Stomach (tissue), 9 donors: ENCODE measurements around the gene TMEM181. TPM values are rescaled to one million over a fixed set of nuclear protein-coding genes. Genes with fewer than 3 reads are reported as not detected.
A peak's percentile ranks its signal among the peaks of the same experiment; 100 is the strongest.

Source experiments
- DNase-seq, 2 donors: peaks; one replicate each; pipeline versions ENCODE4 v3.0.0 to v3.0.0-alpha.2; 2013 to 2019
- H3K27ac ChIP-seq, 5 donors: fragments of 200-600 bp in 4 of 5; sonication (generic) in 4 of 5; one replicate each; pipeline ENCODE4 v1.5.1; 2013 to 2019; ENCODE audit warnings: mild to moderate bottlenecking in 1 of 5, moderate library complexity in 1 of 5
- H3K27me3 ChIP-seq, 3 donors: fragments of 200-600 bp; sonication (generic); one replicate each; pipeline ENCODE4 v1.5.1; 2017 to 2019; ENCODE audit warnings: mixed run types in 1 of 3
- H3K36me3 ChIP-seq, 4 donors: fragments of 200-600 bp; sonication (generic); 1 replicate in 3 of 4; 2 replicates in 1 of 4; pipeline ENCODE4 v1.5.1; 2016 to 2019
- H3K4me1 ChIP-seq, 4 donors: fragments of 200-600 bp; sonication (generic); one replicate each; pipeline ENCODE4 v1.5.1; 2016 to 2019
- H3K4me3 ChIP-seq, 4 donors: fragments of 200-600 bp; sonication (generic) in 3 of 4; one replicate each; pipeline ENCODE4 v1.5.1; 2016 to 2019; ENCODE audit warnings: mild to moderate bottlenecking in 1 of 4
- H3K9me3 ChIP-seq, 4 donors: fragments of 200-600 bp; sonication (generic); one replicate each; pipeline ENCODE4 v1.5.1; 2016 to 2019
- EP300 ChIP-seq: sonication (generic); formaldehyde crosslinking; IDR thresholded peaks from one replicate; pipeline ENCODE4 v1.6.1; 2017; ENCODE audit warnings: antibody characterized with exemption
- POLR2A ChIP-seq, 4 donors: fragments of 450-650 bp; IDR thresholded peaks; one replicate each; pipeline ENCODE4 v1.6.1; 2016; ENCODE audit warnings: antibody characterized with exemption in 4 of 4, control low read depth in 2 of 4, mild to moderate bottlenecking in 1 of 4, moderate library complexity in 1 of 4
- POLR2AphosphoS5 ChIP-seq, 3 donors: sonication (generic); formaldehyde crosslinking; IDR thresholded peaks; one replicate each; pipeline ENCODE4 v1.6.1; 2016; ENCODE audit warnings: antibody characterized with exemption in 3 of 3
- WGBS, 5 donors: extraction: QIAGEN DNeasy Blood & Tissue Kit in 3 of 5; methylation state at CpG; one replicate each; pipeline versions ENCODE4 v1.1.5 to v1.1.7; 2013 to 2018; 5-methylcytosine and 5-hydroxymethylcytosine counted together
- intact Hi-C: fragments of 100-400 bp; cut with DNase I; formaldehyde crosslinking; loops from one replicate; pipeline ENCODE4 v1.15.1; 2023; ENCODE audit warnings: low total_unique reads
- polyA plus RNA-seq, 3 donors: library from polyadenylated mRNA; stranded (reverse); fragments of 200-250 nt; gene quantifications; one replicate each; pipeline ENCODE4 v1.2.3, GENCODE V29; 2013
- total RNA-seq, 5 donors: library from RNA; depleted of rRNA; stranded (reverse); fragments of >200 nt; gene quantifications; one replicate each; pipeline versions ENCODE4 v1.1.0 to v1.2.3, GENCODE V29; 2014 to 2016
- TF ChIP-seq, protein P1 (sequence below), 7 experiments: fragments of 450-650 bp in 4 of 7; fragments of 200-600 bp in 3 of 7; sonication (generic) in 3 of 7; IDR thresholded peaks; one replicate each; pipeline ENCODE4 v1.5.1; 2016 to 2019; ENCODE audit warnings: antibody characterized with exemption in 7 of 7, control low read depth in 2 of 7, mild to moderate bottlenecking in 1 of 7
- donor health status: healthy with polysubstance abuse.
- donor health status: Bipolar disorder and iron deficiency.
- donor health status: healthy.

TMEM181 gene
- total and polyA plus RNA-seq, 8 donors, result 2.9 to 62.2 (median 15.0) TPM

DNA sequence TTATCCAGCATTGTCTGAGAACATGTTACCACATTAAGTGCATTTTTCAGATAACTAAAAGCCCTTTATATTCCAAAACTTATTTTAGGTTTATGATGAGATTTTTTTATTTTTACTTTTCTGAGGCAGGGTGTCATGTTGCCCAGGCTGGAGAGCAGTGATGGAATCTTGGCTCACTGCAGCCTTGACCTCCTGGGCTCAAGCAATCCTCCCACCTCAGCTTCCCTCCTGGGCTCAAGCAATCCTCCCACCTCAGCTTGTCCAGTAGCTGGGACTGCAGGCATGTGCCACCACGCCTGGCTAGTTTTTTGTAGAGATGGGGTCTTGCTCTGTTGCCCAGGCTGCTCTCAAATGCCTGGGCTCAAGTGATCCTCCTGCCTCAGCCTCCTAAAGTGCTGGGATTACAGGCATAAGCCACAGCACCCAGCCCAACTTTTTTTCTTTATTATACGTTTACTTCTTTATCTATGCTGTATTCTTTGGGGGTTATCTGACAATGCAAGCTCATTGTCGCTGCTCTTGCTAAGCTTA, 78.5 kb downstream of the TMEM181 start:
- Histone ChIP-seq H3K27me3 (no peaks in the 10 kb centered on the region), H3K27ac (peak overlapping the region in 1 of 5 donors; percentile 7), H3K4me1 (peaks cover 29 to 52% (median 41%) of the 10 kb centered on the region in 4 donors), H3K36me3 (peaks cover 10 to 67% (median 42%) of the 10 kb centered on the region in 4 donors), H3K4me3 (no peak overlapping the region), H3K9me3 (no peaks in the 10 kb centered on the region)
- TF ChIP-seq POLR2A (IDR thresholded peaks at IDR 0.05), result no peak
- TF ChIP-seq POLR2AphosphoS5 (IDR thresholded peaks at IDR 0.05), result no peak
- TF ChIP-seq, protein P1, sequence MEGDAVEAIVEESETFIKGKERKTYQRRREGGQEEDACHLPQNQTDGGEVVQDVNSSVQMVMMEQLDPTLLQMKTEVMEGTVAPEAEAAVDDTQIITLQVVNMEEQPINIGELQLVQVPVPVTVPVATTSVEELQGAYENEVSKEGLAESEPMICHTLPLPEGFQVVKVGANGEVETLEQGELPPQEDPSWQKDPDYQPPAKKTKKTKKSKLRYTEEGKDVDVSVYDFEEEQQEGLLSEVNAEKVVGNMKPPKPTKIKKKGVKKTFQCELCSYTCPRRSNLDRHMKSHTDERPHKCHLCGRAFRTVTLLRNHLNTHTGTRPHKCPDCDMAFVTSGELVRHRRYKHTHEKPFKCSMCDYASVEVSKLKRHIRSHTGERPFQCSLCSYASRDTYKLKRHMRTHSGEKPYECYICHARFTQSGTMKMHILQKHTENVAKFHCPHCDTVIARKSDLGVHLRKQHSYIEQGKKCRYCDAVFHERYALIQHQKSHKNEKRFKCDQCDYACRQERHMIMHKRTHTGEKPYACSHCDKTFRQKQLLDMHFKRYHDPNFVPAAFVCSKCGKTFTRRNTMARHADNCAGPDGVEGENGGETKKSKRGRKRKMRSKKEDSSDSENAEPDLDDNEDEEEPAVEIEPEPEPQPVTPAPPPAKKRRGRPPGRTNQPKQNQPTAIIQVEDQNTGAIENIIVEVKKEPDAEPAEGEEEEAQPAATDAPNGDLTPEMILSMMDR (IDR thresholded peaks at IDR 0.05), result no peak
- no peak for TF ChIP-seq EP300
- intact Hi-C loops, result no loop called here
- WGBS, 5 donors, result 44 to 71% (median 66%) methylated on average over 3 of the region's 3 CpGs
- no peak for DNase-seq

DNA sequence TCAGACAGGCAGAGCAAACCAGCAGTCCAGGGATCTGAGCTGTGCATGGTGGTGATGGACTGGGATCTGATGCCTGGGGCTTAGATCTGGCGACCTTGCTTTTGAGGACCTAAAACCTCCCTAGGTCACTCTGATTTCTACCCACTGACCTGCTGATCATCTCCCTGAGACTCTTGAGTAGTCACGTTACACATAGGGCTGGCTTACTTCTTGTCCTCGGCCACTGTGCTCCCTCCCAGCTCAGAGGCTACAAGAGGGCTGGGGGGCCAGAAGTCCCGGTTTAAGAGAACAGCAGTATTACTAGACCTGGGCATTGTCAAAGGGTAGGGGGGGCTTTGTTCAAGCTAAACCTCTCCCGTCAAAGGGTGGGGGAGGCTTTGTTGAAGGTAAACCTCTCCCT, 79.2 kb downstream of the TMEM181 start:
- 84 to 96% (median 90%) methylated on average over 4 to 5 of the region's 5 CpGs for WGBS, 5 donors
- TF ChIP-seq POLR2A (IDR thresholded peaks at IDR 0.05) (no peak), EP300 (no peak), POLR2AphosphoS5 (IDR thresholded peaks at IDR 0.05) (no peak)
- TF ChIP-seq, protein P1 (IDR thresholded peaks at IDR 0.05), result no peak
- peaks cover 10 to 61% (median 40%) of the 10 kb centered on the region in 4 donors for H3K36me3 ChIP-seq
- intact Hi-C loops, result no loop called here
- H3K27me3 ChIP-seq, result no peaks in the 10 kb centered on the region
- no peaks in the 10 kb centered on the region for H3K9me3 ChIP-seq
- peaks cover 31 to 55% (median 44%) of the 10 kb centered on the region in 4 donors for H3K4me1 ChIP-seq
- H3K27ac ChIP-seq, result peak overlapping the region in 1 of 5 donors; percentile 7
- peak in 1 of 2 donors; percentile 10 for DNase-seq
- H3K4me3 ChIP-seq, result no peak overlapping the region

DNA sequence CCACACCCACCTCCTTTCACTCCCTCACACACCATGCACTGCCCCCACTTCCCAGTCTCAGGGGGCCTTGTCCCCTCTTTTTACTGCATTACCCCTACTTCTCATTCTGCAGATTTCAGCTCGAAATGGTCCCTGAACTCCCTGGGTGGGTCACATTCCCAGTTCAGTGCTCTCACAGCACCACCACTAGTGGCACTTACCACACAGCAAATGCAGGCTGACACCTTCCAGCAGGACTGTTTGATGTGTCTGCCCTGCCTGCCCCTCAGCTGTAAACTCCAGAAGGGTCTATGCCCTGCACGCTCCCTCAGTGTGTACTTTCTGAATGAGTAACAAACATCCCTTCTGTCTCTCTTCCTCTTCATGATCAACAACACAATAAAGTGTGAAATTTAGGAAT, 80.6 kb downstream of the TMEM181 start:
- H3K27me3 ChIP-seq, result no peaks in the 10 kb centered on the region
- TF ChIP-seq EP300 (no peak), POLR2AphosphoS5 (IDR thresholded peaks at IDR 0.05) (no peak), POLR2A (IDR thresholded peaks at IDR 0.05) (no peak)
- TF ChIP-seq, protein P1 (IDR thresholded peaks at IDR 0.05), result no peak
- peaks cover 10 to 47% (median 26%) of the 10 kb centered on the region in 4 donors for H3K36me3 ChIP-seq
- 64 to 79% (median 68%) methylated on average over 2 of the region's 2 CpGs for WGBS, 5 donors
- H3K4me3 ChIP-seq, result no peak overlapping the region
- peak overlapping the region in 1 of 5 donors; percentile 8 for H3K27ac ChIP-seq
- peaks cover 31 to 60% (median 46%) of the 10 kb centered on the region in 4 donors for H3K4me1 ChIP-seq
- intact Hi-C loops, result no loop called here
- DNase-seq, result peak in 1 of 2 donors; percentile 23
- H3K9me3 ChIP-seq, result no peaks in the 10 kb centered on the region

DNA sequence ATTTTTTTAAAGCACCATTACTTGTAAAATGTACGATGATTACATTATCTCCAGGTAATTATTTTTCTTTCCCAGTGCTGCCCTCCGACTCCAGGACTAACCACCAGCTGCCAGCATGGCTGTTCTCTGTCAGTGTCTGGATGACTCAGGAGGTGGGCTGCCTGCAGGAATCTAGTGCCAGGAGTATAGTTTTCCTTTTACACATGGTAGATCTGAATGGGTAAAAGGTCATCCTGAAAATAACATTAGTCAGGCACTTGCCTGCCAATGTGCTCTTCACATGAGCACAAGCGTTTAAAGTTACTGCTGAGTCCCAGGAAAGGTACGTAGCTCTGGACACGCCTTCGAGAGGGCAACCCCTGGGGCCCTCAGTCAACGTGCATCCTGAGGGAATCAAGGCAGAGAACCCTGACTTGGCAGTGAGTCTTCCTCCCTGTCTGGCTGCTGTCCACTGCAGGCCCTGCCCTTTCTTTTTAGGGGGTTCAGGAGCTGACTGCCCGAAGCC, 82.3 kb downstream of the TMEM181 start:
- peak overlapping the region in 4 of 5 donors; percentile 98 to 100 (median 99) for H3K27ac ChIP-seq
- H3K9me3 ChIP-seq, result no peaks in the 10 kb centered on the region
- peak; percentile 22 to 61 for DNase-seq
- no peak for TF ChIP-seq EP300
- peak in 1 of 3 donors; percentile 75 for TF ChIP-seq POLR2AphosphoS5 (IDR thresholded peaks at IDR 0.05)
- TF ChIP-seq, protein P1 (IDR thresholded peaks at IDR 0.05), result no peak
- TF ChIP-seq POLR2A (IDR thresholded peaks at IDR 0.05), result no peak
- 31 to 56% (median 36%) methylated on average over 8 of the region's 8 CpGs for WGBS, 5 donors
- peaks cover 0 to 30% (median 10%) of the 10 kb centered on the region in 4 donors for H3K36me3 ChIP-seq
- H3K4me3 ChIP-seq, result peak overlapping the region in 1 of 4 donors; percentile 86
- no peaks in the 10 kb centered on the region for H3K27me3 ChIP-seq
- peaks cover 31 to 76% (median 48%) of the 10 kb centered on the region in 4 donors for H3K4me1 ChIP-seq
- intact Hi-C loops, result no loop called here
